ENCODE measurements around the gene FBXW12.
"Not testable (repeated sequence)": the region's sequence is repeated elsewhere in the genome, so short reads cannot be mapped to it uniquely, and the experiment has no call there.

Gene FBXW12, protein sequence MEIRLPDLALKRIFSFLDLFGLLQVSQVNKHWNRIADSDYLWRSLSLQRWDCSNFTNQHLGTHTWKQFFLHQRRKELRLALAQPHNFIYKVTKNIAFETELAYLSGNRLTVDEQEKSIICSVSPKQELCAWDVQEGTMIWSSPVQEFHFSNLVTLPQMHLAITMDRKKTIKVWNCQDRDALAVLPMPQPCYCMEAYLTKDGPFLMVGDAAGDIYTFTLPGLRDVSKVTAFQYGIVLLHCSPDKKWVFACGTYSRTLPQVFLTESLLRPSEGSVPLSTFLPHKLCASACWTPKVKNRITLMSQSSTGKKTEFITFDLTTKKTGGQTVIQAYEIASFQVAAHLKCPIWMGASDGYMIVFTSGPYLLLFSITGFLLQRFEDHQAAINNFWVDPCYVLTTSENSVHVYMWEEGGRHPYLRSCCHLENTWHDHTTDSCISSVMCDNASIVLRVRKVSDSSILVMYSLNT

DNA sequence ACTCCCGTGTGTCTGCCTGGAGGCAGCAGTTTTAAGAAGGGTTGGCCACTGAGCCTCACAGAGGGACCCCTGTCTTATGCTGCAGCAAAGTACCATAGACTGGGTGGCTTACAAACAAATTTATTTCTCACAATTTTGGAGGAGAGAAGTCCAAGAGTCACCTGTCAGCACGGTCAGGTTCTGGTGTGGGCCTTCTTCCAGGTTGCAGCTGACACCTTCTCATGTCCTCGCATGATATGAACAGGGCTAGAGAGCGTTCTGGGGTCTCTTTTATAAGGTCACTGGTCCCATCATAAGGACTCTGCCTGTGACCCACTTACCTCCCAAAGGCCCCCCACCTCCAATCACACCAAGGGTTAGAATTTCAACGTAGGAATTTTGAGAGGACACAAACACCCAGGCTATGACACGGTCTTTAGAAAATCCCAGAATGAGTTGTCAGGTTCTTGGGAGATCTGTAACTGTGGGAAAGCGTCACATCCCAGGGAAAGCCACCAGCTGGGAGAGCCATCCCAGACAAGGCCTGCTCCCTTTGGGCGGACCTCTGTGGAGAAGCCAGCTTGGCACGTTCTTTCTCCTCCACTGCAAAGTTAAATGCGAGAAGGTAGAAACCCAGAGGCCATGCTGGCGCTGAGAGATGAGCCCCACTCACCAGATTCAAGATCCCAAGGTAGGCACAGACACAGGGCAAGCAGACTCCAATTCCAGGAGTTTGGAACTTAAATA lies at the start of gene FBXW12:
TSS of gene FBXW12 (plus strand) at position 569 of the 726 bp plus-strand sequence. CDS start 549 bp downstream, outside the sequence.
- ChIA-PET POLR2A (no interaction called here), CTCF (interaction anchor here (0.6 kb wide), 1 partner anchor 524 kb away, joined by 4 read pairs; no protein-coding TSS in a partner anchor)
- no peaks in the 10 kb centered on the region for H3K36me3 ChIP-seq (ENCODE audit: control insufficient read depth in 2 of 2, insufficient read depth in 1 of 2, low read length in 2 of 2)
- TF ChIP-seq ZNF121 (tag by site-specific recombination; IDR thresholded peaks at IDR 0.05) = no peak
- TF ChIP-seq ZNF664 (tag by site-specific recombination; IDR thresholded peaks at IDR 0.05) = no peak
- no peak for TF ChIP-seq ZNF416 (tag by site-specific recombination; IDR thresholded peaks at IDR 0.05)
- TF ChIP-seq, protein P1, sequence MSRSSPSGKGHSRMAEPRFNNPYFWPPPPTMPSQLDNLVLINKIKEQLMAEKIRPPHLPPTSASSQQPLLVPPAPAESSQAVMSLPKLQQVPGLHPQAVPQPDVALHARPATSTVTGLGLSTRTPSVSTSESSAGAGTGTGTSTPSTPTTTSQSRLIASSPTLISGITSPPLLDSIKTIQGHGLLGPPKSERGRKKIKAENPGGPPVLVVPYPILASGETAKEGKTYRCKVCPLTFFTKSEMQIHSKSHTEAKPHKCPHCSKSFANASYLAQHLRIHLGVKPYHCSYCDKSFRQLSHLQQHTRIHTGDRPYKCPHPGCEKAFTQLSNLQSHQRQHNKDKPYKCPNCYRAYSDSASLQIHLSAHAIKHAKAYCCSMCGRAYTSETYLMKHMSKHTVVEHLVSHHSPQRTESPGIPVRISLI (tag by site-specific recombination; IDR thresholded peaks at IDR 0.05) = no peak
- no peak for TF ChIP-seq HOXD13 (CRISPR knock-in tag; IDR thresholded peaks at IDR 0.05; ENCODE audit: borderline replicate concordance)
- TF ChIP-seq, protein P2, sequence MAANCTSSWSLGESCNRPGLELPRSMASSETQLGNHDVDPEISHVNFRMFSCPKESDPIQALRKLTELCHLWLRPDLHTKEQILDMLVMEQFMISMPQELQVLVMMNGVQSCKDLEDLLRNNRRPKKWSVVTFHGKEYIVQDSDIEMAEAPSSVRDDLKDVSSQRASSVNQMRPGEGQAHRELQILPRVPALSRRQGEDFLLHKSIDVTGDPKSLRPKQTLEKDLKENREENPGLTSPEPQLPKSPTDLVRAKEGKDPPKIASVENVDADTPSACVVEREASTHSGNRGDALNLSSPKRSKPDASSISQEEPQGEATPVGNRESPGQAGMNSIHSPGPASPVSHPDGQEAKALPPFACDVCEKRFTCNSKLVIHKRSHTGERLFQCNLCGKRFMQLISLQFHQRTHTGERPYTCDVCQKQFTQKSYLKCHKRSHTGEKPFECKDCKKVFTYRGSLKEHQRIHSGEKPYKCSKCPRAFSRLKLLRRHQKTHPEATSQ (tag by site-specific recombination; IDR thresholded peaks at IDR 0.05) = no peak
- TF ChIP-seq ZFP3 (tag by site-specific recombination; IDR thresholded peaks at IDR 0.05; ENCODE audit: low read depth) = no peak
- no peak for TF ChIP-seq ZNF155 (tag by site-specific recombination; IDR thresholded peaks at IDR 0.05)
- TF ChIP-seq, protein P3, sequence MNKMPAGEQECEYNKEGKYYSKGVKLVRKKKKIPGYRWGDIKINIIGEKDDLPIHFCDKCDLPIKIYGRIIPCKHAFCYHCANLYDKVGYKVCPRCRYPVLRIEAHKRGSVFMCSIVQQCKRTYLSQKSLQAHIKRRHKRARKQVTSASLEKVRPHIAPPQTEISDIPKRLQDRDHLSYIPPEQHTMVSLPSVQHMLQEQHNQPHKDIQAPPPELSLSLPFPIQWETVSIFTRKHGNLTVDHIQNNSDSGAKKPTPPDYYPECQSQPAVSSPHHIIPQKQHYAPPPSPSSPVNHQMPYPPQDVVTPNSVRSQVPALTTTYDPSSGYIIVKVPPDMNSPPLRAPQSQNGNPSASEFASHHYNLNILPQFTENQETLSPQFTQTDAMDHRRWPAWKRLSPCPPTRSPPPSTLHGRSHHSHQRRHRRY (tag by site-specific recombination; IDR thresholded peaks at IDR 0.05) = no peak
- TF ChIP-seq HOXA7 (CRISPR knock-in tag; IDR thresholded peaks at IDR 0.05; ENCODE audit: borderline replicate concordance) = no peak
- no peak for TF ChIP-seq ZNF350 (tag by site-specific recombination; IDR thresholded peaks at IDR 0.05)
- no peak for TF ChIP-seq ZNF24 (tag by site-specific recombination; IDR thresholded peaks at IDR 0.05)
- TF ChIP-seq ZNF548 (tag by site-specific recombination; IDR thresholded peaks at IDR 0.05) = no peak
- no peak for TF ChIP-seq ZNF214 (tag by site-specific recombination; IDR thresholded peaks at IDR 0.05; ENCODE audit: borderline replicate concordance)
- TF ChIP-seq, protein P4, sequence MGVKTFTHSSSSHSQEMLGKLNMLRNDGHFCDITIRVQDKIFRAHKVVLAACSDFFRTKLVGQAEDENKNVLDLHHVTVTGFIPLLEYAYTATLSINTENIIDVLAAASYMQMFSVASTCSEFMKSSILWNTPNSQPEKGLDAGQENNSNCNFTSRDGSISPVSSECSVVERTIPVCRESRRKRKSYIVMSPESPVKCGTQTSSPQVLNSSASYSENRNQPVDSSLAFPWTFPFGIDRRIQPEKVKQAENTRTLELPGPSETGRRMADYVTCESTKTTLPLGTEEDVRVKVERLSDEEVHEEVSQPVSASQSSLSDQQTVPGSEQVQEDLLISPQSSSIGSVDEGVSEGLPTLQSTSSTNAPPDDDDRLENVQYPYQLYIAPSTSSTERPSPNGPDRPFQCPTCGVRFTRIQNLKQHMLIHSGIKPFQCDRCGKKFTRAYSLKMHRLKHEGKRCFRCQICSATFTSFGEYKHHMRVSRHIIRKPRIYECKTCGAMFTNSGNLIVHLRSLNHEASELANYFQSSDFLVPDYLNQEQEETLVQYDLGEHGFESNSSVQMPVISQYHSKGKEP (tag by site-specific recombination; IDR thresholded peaks at IDR 0.05) = no peak
- TF ChIP-seq ZNF791 (tag by site-specific recombination; IDR thresholded peaks at IDR 0.05) = no peak
- TF ChIP-seq ZNF16 (tag by site-specific recombination; IDR thresholded peaks at IDR 0.05; ENCODE audit: low read depth) = no peak
- no peak for TF ChIP-seq KLF9 (tag by site-specific recombination; IDR thresholded peaks at IDR 0.05; ENCODE audit: low read depth)
- TF ChIP-seq, protein P5, sequence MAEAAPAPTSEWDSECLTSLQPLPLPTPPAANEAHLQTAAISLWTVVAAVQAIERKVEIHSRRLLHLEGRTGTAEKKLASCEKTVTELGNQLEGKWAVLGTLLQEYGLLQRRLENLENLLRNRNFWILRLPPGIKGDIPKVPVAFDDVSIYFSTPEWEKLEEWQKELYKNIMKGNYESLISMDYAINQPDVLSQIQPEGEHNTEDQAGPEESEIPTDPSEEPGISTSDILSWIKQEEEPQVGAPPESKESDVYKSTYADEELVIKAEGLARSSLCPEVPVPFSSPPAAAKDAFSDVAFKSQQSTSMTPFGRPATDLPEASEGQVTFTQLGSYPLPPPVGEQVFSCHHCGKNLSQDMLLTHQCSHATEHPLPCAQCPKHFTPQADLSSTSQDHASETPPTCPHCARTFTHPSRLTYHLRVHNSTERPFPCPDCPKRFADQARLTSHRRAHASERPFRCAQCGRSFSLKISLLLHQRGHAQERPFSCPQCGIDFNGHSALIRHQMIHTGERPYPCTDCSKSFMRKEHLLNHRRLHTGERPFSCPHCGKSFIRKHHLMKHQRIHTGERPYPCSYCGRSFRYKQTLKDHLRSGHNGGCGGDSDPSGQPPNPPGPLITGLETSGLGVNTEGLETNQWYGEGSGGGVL (tag by site-specific recombination; IDR thresholded peaks at IDR 0.05) = no peak
- H3K4me1 ChIP-seq (ENCODE audit: control insufficient read depth, insufficient read depth, low read length) = no peaks in the 10 kb centered on the region
- H3K9me3 ChIP-seq (ENCODE audit: control insufficient read depth, insufficient read depth, low read depth, low read length) = no peaks in the 10 kb centered on the region
- H3K27ac ChIP-seq (ENCODE audit: extremely low read depth, low read depth, low read length) = no peak within 1 kb of the TSS
- no peak within 1 kb of the TSS for H3K4me3 ChIP-seq (ENCODE audit: low read depth, low read length)

DNA sequence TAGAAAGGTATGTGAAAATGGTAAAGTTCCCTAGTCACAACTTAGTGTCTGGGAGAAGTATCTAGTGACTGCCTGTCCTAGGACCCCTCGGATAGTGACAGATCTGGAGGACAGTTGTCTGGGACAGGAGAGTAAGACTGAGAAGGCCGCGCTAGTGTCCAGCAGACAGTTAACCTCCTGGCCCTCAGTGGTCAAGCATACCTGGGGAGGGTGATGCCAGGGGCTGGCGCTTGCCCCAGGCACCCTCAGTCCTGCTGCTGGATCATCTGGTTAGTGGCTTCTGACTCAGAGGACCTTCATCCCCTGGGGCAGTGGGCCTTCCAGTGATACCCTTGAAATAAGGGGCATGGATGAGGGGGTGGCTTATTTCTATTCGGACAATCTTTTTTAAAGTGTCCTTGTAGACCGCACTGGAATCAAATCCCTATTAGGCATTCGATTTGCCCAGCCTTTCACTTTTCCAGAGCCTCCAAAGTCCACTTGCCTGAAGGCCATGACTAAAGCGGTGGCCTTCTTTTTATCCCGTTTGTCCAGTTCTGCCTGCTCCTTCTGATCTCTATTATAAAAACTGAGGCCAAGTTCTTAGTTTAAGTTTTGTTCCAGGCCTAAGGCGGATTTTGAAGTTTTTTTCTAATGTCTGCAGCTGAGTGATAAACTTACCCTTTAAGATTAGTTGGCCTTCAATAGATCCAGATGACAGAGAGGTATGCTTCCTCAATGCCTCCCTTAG lies 40.1 kb upstream of the FBXW12 start:
- POLR2A ChIA-PET; H3K4me1 ChIP-seq (ENCODE audit: control insufficient read depth, insufficient read depth, low read length); CTCF ChIA-PET; H3K36me3 ChIP-seq (ENCODE audit: control insufficient read depth in 2 of 2, insufficient read depth in 1 of 2, low read length in 2 of 2); H3K9me3 ChIP-seq (ENCODE audit: control insufficient read depth, insufficient read depth, low read depth, low read length); H3K27ac ChIP-seq (ENCODE audit: extremely low read depth, low read depth, low read length); H3K4me3 ChIP-seq (ENCODE audit: low read depth, low read length): not testable (repeated sequence)

DNA sequence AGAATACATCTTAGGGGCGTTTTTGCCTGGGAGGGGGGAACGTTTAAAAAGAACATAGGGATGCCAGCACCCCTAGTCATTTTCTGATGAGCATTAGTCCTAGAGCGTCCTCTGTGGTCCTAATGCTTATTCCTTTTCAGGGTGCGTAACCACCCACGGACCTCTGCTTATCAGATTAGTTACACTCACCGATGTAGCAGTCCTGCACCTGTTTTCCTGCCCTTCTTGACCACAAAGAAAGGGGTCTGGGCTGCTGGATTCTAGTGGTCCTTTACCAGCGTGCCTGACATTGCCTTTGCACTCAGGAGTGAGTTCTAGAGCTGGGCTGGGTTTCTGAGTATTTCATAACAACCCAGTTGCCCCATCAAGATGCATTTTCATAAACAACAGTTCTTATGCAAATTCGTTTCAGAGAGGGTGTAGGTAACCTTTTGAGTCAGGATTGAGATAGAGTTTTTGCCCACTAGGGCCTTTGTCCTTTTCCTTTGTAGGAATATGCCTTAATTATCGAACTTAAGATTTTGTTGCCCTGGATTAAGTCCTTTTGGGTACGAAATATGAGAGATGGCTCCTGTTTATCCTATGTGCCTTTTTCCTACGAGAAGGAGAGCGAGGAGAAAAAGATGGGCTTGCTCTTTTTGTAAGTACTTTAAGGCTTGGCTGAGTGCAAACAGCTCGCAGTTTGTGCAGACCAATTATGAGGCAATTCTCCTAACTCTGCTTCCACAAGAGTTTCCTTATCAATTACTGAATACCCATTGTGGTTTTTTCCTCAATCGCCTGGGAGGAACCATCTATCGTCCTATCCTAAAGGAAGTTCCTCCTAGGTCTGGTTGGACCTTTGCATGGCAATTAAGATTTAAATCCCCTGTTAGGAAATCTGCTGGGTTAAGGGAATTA lies 38.4 kb upstream of the FBXW12 start, which contains the start of gene SPINK8:
TSS of gene SPINK8 (minus strand) at position 316 of the 900 bp plus-strand sequence. CDS start 5,320 bp downstream, outside the sequence.
- H3K4me1 ChIP-seq (ENCODE audit: control insufficient read depth, insufficient read depth, low read length); CTCF ChIA-PET; POLR2A ChIA-PET; H3K36me3 ChIP-seq (ENCODE audit: control insufficient read depth in 2 of 2, insufficient read depth in 1 of 2, low read length in 2 of 2); H3K27ac ChIP-seq (ENCODE audit: extremely low read depth, low read depth, low read length); H3K9me3 ChIP-seq (ENCODE audit: control insufficient read depth, insufficient read depth, low read depth, low read length); H3K4me3 ChIP-seq (ENCODE audit: low read depth, low read length): not testable (repeated sequence)
